NCI-H1417 (cell line): Measurements from ENCODE around the gene FNBP1.

Source experiments
- DNase-seq, 3 experiments: peaks; one replicate each; lab custom pipeline; 2025; lab: John Stamatoyannopoulos, UW

The FNBP1 gene

GRCh38 chr9:129875181-129875611 lies 167.8 kb downstream of the FNBP1 start:
- no peak for DNase-seq

GRCh38 chr9:129874261-129875101 lies 168.5 kb downstream of the FNBP1 start:
- no peak for DNase-seq

- no peak for DNase-seq
Measured at GRCh38 chr9:129873563-129874190, 169.3 kb downstream of the FNBP1 start.

- DNase-seq: no peak
Measured at GRCh38 chr9:129871046-129871445, 171.9 kb downstream of the FNBP1 start.

- DNase-seq: no peak
Measured at GRCh38 chr9:129869585-129870501, 173.1 kb downstream of the FNBP1 start.

GRCh38 chr9:129868872-129869486 lies 174.0 kb downstream of the FNBP1 start:
- DNase-seq: no peak

GRCh38 chr9:129868023-129868871 lies 174.7 kb downstream of the FNBP1 start:
- DNase-seq: no peak

GRCh38 chr9:129867136-129868022 lies 175.6 kb downstream of the FNBP1 start:
- DNase-seq: no peak

GRCh38 chr9:129866394-129867135 lies 176.4 kb downstream of the FNBP1 start:
- no peak for DNase-seq

GRCh38 chr9:129865668-129866320 lies 177.2 kb downstream of the FNBP1 start:
- DNase-seq: no peak

- DNase-seq: no peak
Measured at GRCh38 chr9:129864991-129865647, 177.9 kb downstream of the FNBP1 start.

GRCh38 chr9:129863059-129863690 lies 179.8 kb downstream of the FNBP1 start:
- DNase-seq: peak in 2 of 3 experiments; percentile 85 to 92

- no peak for DNase-seq
Measured at GRCh38 chr9:129861447-129861827, 181.6 kb downstream of the FNBP1 start.

GRCh38 chr9:129860653-129861446 lies 182.1 kb downstream of the FNBP1 start:
- DNase-seq: no peak

GRCh38 chr9:129858167-129858962 lies 184.6 kb downstream of the FNBP1 start:
- no peak for DNase-seq

- DNase-seq: no peak
Measured at GRCh38 chr9:129857207-129857606, 185.8 kb downstream of the FNBP1 start.
